HCT116 (cell line): ENCODE data around the gene SPAG6. TPM values are rescaled to one million over a fixed set of nuclear protein-coding genes. Genes with fewer than 3 reads are reported as not detected.

Experiments used
- ATAC-seq: fragments of 200-7000 bp; cut with Tn5 transposase; 2 replicates; pipeline ENCODE4 v1.9.1; 2020; ENCODE audit warnings: mild to moderate bottlenecking, moderate library complexity
- BruUV-seq: library from RNA; stranded (reverse); fragments of 400-500 nt; replicated peaks from 2 replicates; lab custom pipeline; 2021; lab: Mats Ljungman, UMichigan
- CTCF ChIA-PET: fragments of 300-600 bp; sonication (Branson Sonifier 250); formaldehyde crosslinking; loops from one replicate; lab custom pipeline; 2021; ENCODE audit warnings: antibody characterized with exemption; lab: Charles Lee
- POLR2A ChIA-PET: fragments of 300-600, 350-600 bp; sonication (Branson Sonifier 250); formaldehyde crosslinking; loops from one replicate; lab custom pipeline; 2021; ENCODE audit warnings: antibody characterized with exemption; lab: Charles Lee
- RAD21 ChIA-PET, 2 experiments: fragments of 300-600 bp; sonication (Branson Sonifier 250); formaldehyde crosslinking; loops; one replicate each; lab custom pipeline; 2023; ENCODE audit warnings: low total read pairs in 2 of 2; ENCODE audit not compliant: uncharacterized antibody in 2 of 2, unreplicated experiment in 2 of 2, low non-redundant PET in 1 of 2; lab: Charles Lee
- DNase-seq: peaks from one replicate; pipeline ENCODE4 v3.0.0-alpha.2; 2010; ENCODE audit warnings: low read depth, low spot score
- H2AFZ ChIP-seq: fragments of 200-600 bp; shearing (Covaris generic), sonication (generic); 2 replicates; pipeline ENCODE4 v1.6.1; 2017; ENCODE audit warnings: low read depth, mixed run types, mixed read lengths, antibody characterized with exemption, low read length; ENCODE audit not compliant: poor library complexity, severe bottlenecking
- H3K27ac ChIP-seq: 2 replicates; pipeline ENCODE4 v1.5.1; 2012; ENCODE audit warnings: low read depth, low read length
- H3K27me3 ChIP-seq: fragments of 200-600 bp; sonication (generic); 2 replicates; pipeline ENCODE4 v1.6.1; 2016; ENCODE audit warnings: mixed run types, low read length, mixed read lengths; ENCODE audit not compliant: insufficient read depth
- H3K36me3 ChIP-seq, 2 experiments: fragments of 200-500 bp in 1 of 2; fragments of 200-600 bp in 1 of 2; sonication (Bioruptor generic) in 1 of 2; sonication (generic) in 1 of 2; 2 replicates each; pipeline versions ENCODE4 v1.5.1 to v1.6.1; 2014 to 2016; ENCODE audit warnings: low read length in 2 of 2, inconsistent platforms in 1 of 2, mixed read lengths in 1 of 2, mixed run types in 1 of 2; ENCODE audit not compliant: insufficient read depth in 2 of 2, control insufficient read depth in 1 of 2
- H3K4me1 ChIP-seq, 2 experiments: fragments of 200-600 bp in 1 of 2; sonication (generic) in 1 of 2; 2 replicates each; pipeline versions ENCODE4 v1.5.1 to v1.6.1; 2012 to 2017; ENCODE audit warnings: low read length in 2 of 2, inconsistent platforms in 1 of 2, mild to moderate bottlenecking in 1 of 2, mixed read lengths in 1 of 2, mixed run types in 1 of 2, moderate library complexity in 1 of 2; ENCODE audit not compliant: insufficient read depth in 2 of 2, control insufficient read depth in 1 of 2
- H3K4me2 ChIP-seq: fragments of 200-600 bp; sonication (generic); 2 replicates; pipeline ENCODE4 v1.6.1; 2017; ENCODE audit warnings: mixed run types, low read length, mixed read lengths
- H3K4me3 ChIP-seq, 2 experiments: fragments of 200-600 bp in 1 of 2; sonication (generic) in 1 of 2; replicated peaks in 1 of 2; 2 replicates each; pipeline ENCODE4 v1.5.1; 2011 to 2016; ENCODE audit warnings: low read length in 2 of 2, control low read depth in 1 of 2, low read depth in 1 of 2, mild to moderate bottlenecking in 1 of 2, mixed read lengths in 1 of 2, mixed run types in 1 of 2
- H3K79me2 ChIP-seq: fragments of 200-600 bp; sonication (generic); 2 replicates; pipeline ENCODE4 v1.6.1; 2017; ENCODE audit warnings: mild to moderate bottlenecking, mixed run types, low read length, moderate library complexity, mixed read lengths; ENCODE audit not compliant: insufficient read depth
- H3K9ac ChIP-seq: fragments of 200-600 bp; sonication (generic); 2 replicates; pipeline ENCODE4 v1.6.1; 2016; ENCODE audit warnings: low read length, mixed read lengths
- H3K9me2 ChIP-seq: fragments of 200-600 bp; sonication (generic), shearing (Covaris generic); 2 replicates; pipeline ENCODE4 v1.6.1; 2017; ENCODE audit warnings: mixed run types, mild to moderate bottlenecking, moderate library complexity; ENCODE audit not compliant: insufficient read depth
- H3K9me3 ChIP-seq, 2 experiments: fragments of 200-500 bp in 1 of 2; fragments of 200-600 bp in 1 of 2; sonication (Bioruptor generic) in 1 of 2; sonication (generic) in 1 of 2; 2 replicates each; pipeline ENCODE4 v1.6.1; 2014 to 2017; ENCODE audit warnings: low read length in 2 of 2, mixed read lengths in 2 of 2, inconsistent platforms in 1 of 2, low read depth in 1 of 2, mild to moderate bottlenecking in 1 of 2, mixed run types in 1 of 2, moderate library complexity in 1 of 2; ENCODE audit not compliant: control insufficient read depth in 1 of 2, insufficient read depth in 1 of 2
- H4K20me1 ChIP-seq: fragments of 200-600 bp; sonication (generic), shearing (Covaris generic); 2 replicates; pipeline ENCODE4 v1.6.1; 2017; ENCODE audit warnings: mixed run types, mild to moderate bottlenecking, moderate library complexity; ENCODE audit not compliant: insufficient read depth
- CBX3 ChIP-seq: IDR thresholded peaks from 2 replicates; pipeline ENCODE4 v1.6.1; 2012; ENCODE audit warnings: low read depth
- CEBPB ChIP-seq: IDR thresholded peaks from 2 replicates; pipeline ENCODE4 v1.6.1; 2012; ENCODE audit warnings: low read depth
- EGR1 ChIP-seq: IDR thresholded peaks from 2 replicates; pipeline ENCODE4 v1.6.1; 2012; ENCODE audit warnings: low read depth
- EZH2 ChIP-seq: fragments of 200-600 bp; sonication (generic); IDR thresholded peaks from 2 replicates; pipeline ENCODE4 v1.6.1; 2017; ENCODE audit warnings: antibody characterized with exemption, mixed run types
- EZH2phosphoT487 ChIP-seq: fragments of 200-600 bp; IDR thresholded peaks from 2 replicates; pipeline ENCODE4 v1.6.1; 2018; ENCODE audit warnings: antibody characterized with exemption, borderline replicate concordance
- POLR2AphosphoS5 ChIP-seq: IDR thresholded peaks from 2 replicates; pipeline ENCODE4 v1.6.1; 2011; ENCODE audit warnings: mild to moderate bottlenecking, low read depth, low read length, moderate library complexity
- RAD21 ChIP-seq: IDR thresholded peaks from 2 replicates; pipeline ENCODE4 v1.6.1; 2012; ENCODE audit warnings: low read depth, mild to moderate bottlenecking
- SP1 ChIP-seq: IDR thresholded peaks from 2 replicates; pipeline ENCODE4 v1.6.1; 2012; ENCODE audit warnings: low read depth
- SRF ChIP-seq: IDR thresholded peaks from 2 replicates; pipeline ENCODE4 v1.6.1; 2012; ENCODE audit warnings: low read depth
- TCF7L2 ChIP-seq: IDR thresholded peaks from 2 replicates; pipeline ENCODE4 v1.7.0; 2011; ENCODE audit warnings: borderline replicate concordance, inconsistent platforms; ENCODE audit not compliant: insufficient read depth, insufficient read length; ENCODE audit errors: extremely low read depth
- YY1 ChIP-seq: IDR thresholded peaks from 2 replicates; pipeline ENCODE4 v1.6.1; 2011; ENCODE audit warnings: low read length, low read depth, moderate library complexity, mild to moderate bottlenecking; ENCODE audit not compliant: insufficient replicate concordance; ENCODE audit errors: extremely low read depth
- ZFX ChIP-seq: fragments of 450-650 bp; IDR thresholded peaks from 2 replicates; pipeline ENCODE4 v1.6.1; 2017
- ZNF274 ChIP-seq: fragments of 200-500 bp; sonication (Bioruptor generic); IDR thresholded peaks from 2 replicates; pipeline ENCODE4 v1.6.1; 2014; ENCODE audit warnings: mild to moderate bottlenecking, low read depth, low read length, inconsistent platforms
- intact Hi-C: fragments of 100-400 bp; cut with micrococcal nuclease; formaldehyde crosslinking; loops from 2 replicates; pipeline ENCODE4 v1.10.0; 2022
- total RNA-seq: library from RNA; stranded (reverse); gene quantifications from one replicate; pipeline ENCODE4 v1.2.1, GENCODE V29; 2021; ENCODE audit not compliant: unreplicated experiment
- TF ChIP-seq, protein P1 (sequence below): IDR thresholded peaks from 2 replicates; pipeline ENCODE4 v1.6.1; 2012; ENCODE audit warnings: low read depth
- TF ChIP-seq, protein P2 (sequence below): IDR thresholded peaks from 2 replicates; pipeline ENCODE4 v1.6.1; 2012
- TF ChIP-seq, protein P3 (sequence below): IDR thresholded peaks from 2 replicates; pipeline ENCODE4 v1.6.1; 2012

SPAG6 gene
- total RNA-seq, 1 experiment from 2014 or later, result not detected

DNA sequence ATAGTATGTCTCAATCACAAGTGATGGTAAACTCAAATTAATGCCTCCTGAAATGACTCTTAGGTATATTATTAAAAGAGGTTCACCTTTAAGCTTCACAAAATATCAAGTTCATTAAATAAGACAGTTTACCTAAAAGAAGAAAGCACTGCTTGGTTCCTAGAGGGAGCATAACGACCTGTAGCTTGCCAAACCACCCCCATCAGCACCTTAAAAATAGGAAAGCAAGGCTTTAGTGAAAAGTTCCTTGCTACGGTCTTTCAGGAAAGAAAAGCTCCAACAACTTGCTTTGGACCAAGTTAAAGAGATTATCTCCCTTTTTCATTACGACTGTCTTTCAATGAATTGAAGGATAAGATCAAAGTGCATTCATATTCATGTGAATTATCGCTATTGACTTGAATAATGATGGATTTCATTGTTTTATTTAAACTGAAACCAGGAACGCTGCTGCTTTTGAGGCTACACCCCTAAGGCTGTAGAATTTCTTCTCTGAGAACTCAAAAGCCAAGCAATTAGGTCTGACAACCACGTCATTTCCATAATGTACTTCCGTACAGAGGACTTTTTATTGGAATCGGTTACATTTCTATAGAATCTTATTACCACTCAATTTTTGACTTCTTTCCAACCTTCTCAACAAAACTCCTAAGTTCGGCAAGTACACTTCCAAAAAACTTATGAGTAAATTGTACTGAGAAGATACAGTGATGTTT, 7.0 kb upstream of the SPAG6 start:
- BruUV-seq, result no TSS peak
- Histone ChIP-seq H3K4me1 (peaks cover 3 to 16% of the 10 kb centered on the region in 2 experiments; a peak in 2 of 4 replicates), H3K79me2 (no peaks in the 10 kb centered on the region), H4K20me1 (no peaks in the 10 kb centered on the region), H2AFZ (no peak overlapping the region), H3K4me2 (no peak overlapping the region), H3K4me3 (no peak overlapping the region), H3K27ac (no peak overlapping the region), H3K27me3 (peaks cover 11% of the 10 kb centered on the region; the same call in 1 of the 2 replicates), H3K36me3 (no peaks in the 10 kb centered on the region), H3K9me2 (no peaks in the 10 kb centered on the region)
- ChIA-PET CTCF (no interaction called here), POLR2A (no interaction called here)
- no peak for ATAC-seq
- intact Hi-C loops, result no loop called here
- no peak for TF ChIP-seq CEBPB
- no peak for TF ChIP-seq ZFX
- no peak for TF ChIP-seq EZH2phosphoT487
- TF ChIP-seq, all 23 proteins: peak for 0
- Histone ChIP-seq H3K9me3 (no peaks in the 10 kb centered on the region), H3K9ac (no peak overlapping the region)
- RAD21 ChIA-PET, result interaction anchor here in 1 of 2 experiments (0.6 kb wide), 1 partner anchor 817 kb away, joined by 3 read pairs; no protein-coding TSS in a partner anchor
- no peak for DNase-seq

DNA sequence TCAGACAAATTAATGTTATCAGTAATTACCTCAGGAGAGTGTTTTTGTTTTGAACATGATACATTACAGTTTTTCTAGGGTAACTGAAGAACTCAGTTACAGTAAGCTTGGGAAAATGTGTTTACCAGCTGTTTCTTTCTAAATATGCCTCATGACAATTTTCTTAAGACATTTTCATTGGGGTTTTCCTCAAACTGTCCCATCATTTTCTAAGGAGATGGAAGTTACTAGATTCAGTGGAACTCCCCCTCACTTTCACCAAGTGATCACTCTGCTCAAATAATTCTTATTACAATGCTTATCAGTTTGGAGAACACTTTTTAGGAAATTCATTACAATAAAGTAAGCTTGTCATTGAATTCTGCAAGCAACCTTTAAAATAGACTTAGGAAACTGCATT, 6.4 kb upstream of the SPAG6 start:
- ChIA-PET RAD21 (no interaction called here), CTCF (no interaction called here), POLR2A (no interaction called here)
- DNase-seq, result no peak
- no TSS peak for BruUV-seq
- no peaks in the 10 kb centered on the region for H3K9me3 ChIP-seq
- no peaks in the 10 kb centered on the region for H4K20me1 ChIP-seq
- peak overlapping the region; percentile 19 for H2AFZ ChIP-seq
- H3K9me2 ChIP-seq, result no peaks in the 10 kb centered on the region
- peaks cover 11% of the 10 kb centered on the region; the same call in 1 of the 2 replicates for H3K27me3 ChIP-seq
- no peaks in the 10 kb centered on the region for H3K79me2 ChIP-seq
- peaks cover 3 to 16% of the 10 kb centered on the region in 2 experiments; a peak in 2 of 4 replicates for H3K4me1 ChIP-seq
- H3K4me2 ChIP-seq, result no peak overlapping the region
- no peak overlapping the region for H3K27ac ChIP-seq
- ATAC-seq, result no peak
- no peak overlapping the region for H3K9ac ChIP-seq
- intact Hi-C loops, result no loop called here
- H3K4me3 ChIP-seq, result no peak overlapping the region
- no peaks in the 10 kb centered on the region for H3K36me3 ChIP-seq
- TF ChIP-seq SP1, result no peak
- TF ChIP-seq YY1, result no peak
- TF ChIP-seq, protein P1, sequence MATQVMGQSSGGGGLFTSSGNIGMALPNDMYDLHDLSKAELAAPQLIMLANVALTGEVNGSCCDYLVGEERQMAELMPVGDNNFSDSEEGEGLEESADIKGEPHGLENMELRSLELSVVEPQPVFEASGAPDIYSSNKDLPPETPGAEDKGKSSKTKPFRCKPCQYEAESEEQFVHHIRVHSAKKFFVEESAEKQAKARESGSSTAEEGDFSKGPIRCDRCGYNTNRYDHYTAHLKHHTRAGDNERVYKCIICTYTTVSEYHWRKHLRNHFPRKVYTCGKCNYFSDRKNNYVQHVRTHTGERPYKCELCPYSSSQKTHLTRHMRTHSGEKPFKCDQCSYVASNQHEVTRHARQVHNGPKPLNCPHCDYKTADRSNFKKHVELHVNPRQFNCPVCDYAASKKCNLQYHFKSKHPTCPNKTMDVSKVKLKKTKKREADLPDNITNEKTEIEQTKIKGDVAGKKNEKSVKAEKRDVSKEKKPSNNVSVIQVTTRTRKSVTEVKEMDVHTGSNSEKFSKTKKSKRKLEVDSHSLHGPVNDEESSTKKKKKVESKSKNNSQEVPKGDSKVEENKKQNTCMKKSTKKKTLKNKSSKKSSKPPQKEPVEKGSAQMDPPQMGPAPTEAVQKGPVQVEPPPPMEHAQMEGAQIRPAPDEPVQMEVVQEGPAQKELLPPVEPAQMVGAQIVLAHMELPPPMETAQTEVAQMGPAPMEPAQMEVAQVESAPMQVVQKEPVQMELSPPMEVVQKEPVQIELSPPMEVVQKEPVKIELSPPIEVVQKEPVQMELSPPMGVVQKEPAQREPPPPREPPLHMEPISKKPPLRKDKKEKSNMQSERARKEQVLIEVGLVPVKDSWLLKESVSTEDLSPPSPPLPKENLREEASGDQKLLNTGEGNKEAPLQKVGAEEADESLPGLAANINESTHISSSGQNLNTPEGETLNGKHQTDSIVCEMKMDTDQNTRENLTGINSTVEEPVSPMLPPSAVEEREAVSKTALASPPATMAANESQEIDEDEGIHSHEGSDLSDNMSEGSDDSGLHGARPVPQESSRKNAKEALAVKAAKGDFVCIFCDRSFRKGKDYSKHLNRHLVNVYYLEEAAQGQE, result no peak
- TF ChIP-seq EZH2, result no peak
- TF ChIP-seq SRF, result no peak
- no peak for TF ChIP-seq TCF7L2
- no peak for TF ChIP-seq POLR2AphosphoS5
- TF ChIP-seq, protein P2, sequence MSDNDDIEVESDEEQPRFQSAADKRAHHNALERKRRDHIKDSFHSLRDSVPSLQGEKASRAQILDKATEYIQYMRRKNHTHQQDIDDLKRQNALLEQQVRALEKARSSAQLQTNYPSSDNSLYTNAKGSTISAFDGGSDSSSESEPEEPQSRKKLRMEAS, result no peak
- TF ChIP-seq, protein P3, sequence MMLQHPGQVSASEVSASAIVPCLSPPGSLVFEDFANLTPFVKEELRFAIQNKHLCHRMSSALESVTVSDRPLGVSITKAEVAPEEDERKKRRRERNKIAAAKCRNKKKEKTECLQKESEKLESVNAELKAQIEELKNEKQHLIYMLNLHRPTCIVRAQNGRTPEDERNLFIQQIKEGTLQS, result no peak
- no peak for TF ChIP-seq ZNF274
- TF ChIP-seq CBX3, result no peak
- TF ChIP-seq RAD21, result no peak
- no peak for TF ChIP-seq EZH2phosphoT487
- TF ChIP-seq EGR1, result no peak
